GM23338 (cell line): Measurements from ENCODE around the gene PRTFDC1. TPM values are rescaled to one million over a fixed set of nuclear protein-coding genes. Genes with fewer than 3 reads are reported as not detected.
A peak's percentile ranks its signal among the peaks of the same experiment; 100 is the strongest.

Experiments
- ATAC-seq: fragments of 200-7000 bp; cut with Tn5 transposase; 3 replicates; pipeline ENCODE4 v1.9.1; 2020
- DNase-seq: peaks from one replicate; pipeline ENCODE4 v3.0.0-alpha.2; 2015; ENCODE audit warnings: low spot score
- H2AFZ ChIP-seq: fragments of 200-600 bp; sonication (generic); 2 replicates; pipeline ENCODE4 v1.8.0; 2016; ENCODE audit warnings: antibody characterized with exemption, mild to moderate bottlenecking, moderate library complexity
- H3F3A ChIP-seq: fragments of 200-600 bp; sonication (generic); replicated peaks from 2 replicates; pipeline ENCODE4 v1.8.0; 2017; ENCODE audit warnings: antibody characterized with exemption, mixed run types, low read depth
- H3K27ac ChIP-seq: fragments of 200-600 bp; sonication (generic); 2 replicates; pipeline ENCODE4 v1.6.1; 2016; ENCODE audit warnings: low read depth
- H3K27me3 ChIP-seq: fragments of 200-600 bp; sonication (generic); 2 replicates; pipeline ENCODE4 v1.8.0; 2016; ENCODE audit warnings: mild to moderate bottlenecking, mixed run types, moderate library complexity; ENCODE audit not compliant: insufficient read depth
- H3K36me3 ChIP-seq: fragments of 200-600 bp; sonication (generic); 2 replicates; pipeline ENCODE4 v1.8.0; 2016; ENCODE audit warnings: mild to moderate bottlenecking; ENCODE audit not compliant: insufficient read depth
- H3K4me1 ChIP-seq: fragments of 200-600 bp; sonication (generic); 2 replicates; pipeline ENCODE4 v1.8.0; 2016; ENCODE audit warnings: mild to moderate bottlenecking, moderate library complexity; ENCODE audit not compliant: insufficient read depth
- H3K4me2 ChIP-seq: fragments of 200-600 bp; sonication (generic); 2 replicates; pipeline ENCODE4 v1.7.1; 2017; ENCODE audit warnings: mixed run types
- H3K4me3 ChIP-seq: fragments of 200-600 bp; sonication (generic); 2 replicates; pipeline ENCODE4 v1.6.1; 2016; ENCODE audit warnings: mixed run types
- H3K79me2 ChIP-seq: fragments of 200-600 bp; sonication (generic); replicated peaks from 2 replicates; pipeline ENCODE4 v1.8.0; 2017; ENCODE audit warnings: mild to moderate bottlenecking; ENCODE audit not compliant: insufficient read depth
- H3K9me2 ChIP-seq: fragments of 200-600 bp; sonication (generic); 2 replicates; pipeline ENCODE4 v1.8.0; 2017; ENCODE audit not compliant: insufficient read depth
- H4K20me1 ChIP-seq: fragments of 200-600 bp; sonication (generic); replicated peaks from 2 replicates; pipeline ENCODE4 v1.8.0; 2017; ENCODE audit warnings: mild to moderate bottlenecking; ENCODE audit not compliant: insufficient read depth
- H3K27ac Mint-ChIP-seq: 2 replicates; pipeline ENCODE4 v1.8.0; 2020; ENCODE audit warnings: inconsistent platforms, mild to moderate bottlenecking, moderate library complexity, mixed read lengths
- H3K27me3 Mint-ChIP-seq: 3 replicates; pipeline ENCODE4 v1.8.0; 2022; ENCODE audit warnings: low read depth, mild to moderate bottlenecking, moderate library complexity, mixed read lengths, inconsistent platforms; ENCODE audit not compliant: insufficient read depth, poor library complexity
- H3K36me3 Mint-ChIP-seq: 3 replicates; pipeline ENCODE4 v1.8.0; 2021; ENCODE audit warnings: low read depth, mild to moderate bottlenecking, inconsistent platforms, moderate library complexity, mixed read lengths
- H3K4me1 Mint-ChIP-seq: 3 replicates; pipeline ENCODE4 v1.8.0; 2020; ENCODE audit warnings: mild to moderate bottlenecking, inconsistent platforms, mixed read lengths
- H3K4me3 Mint-ChIP-seq: 3 replicates; pipeline ENCODE4 v1.8.0; 2021; ENCODE audit warnings: moderate library complexity, mild to moderate bottlenecking, inconsistent platforms, mixed read lengths
- H3K9me3 Mint-ChIP-seq: 3 replicates; pipeline ENCODE4 v1.8.0; 2020; ENCODE audit warnings: moderate library complexity, mild to moderate bottlenecking, inconsistent platforms, mixed read lengths
- CREB1 ChIP-seq: fragments of 250-450 bp; sonication (Bioruptor Pico); IDR thresholded peaks from 2 replicates; pipeline ENCODE4 v1.5.0; 2020; ENCODE audit warnings: low read depth, mild to moderate bottlenecking, moderate library complexity
- EZH2 ChIP-seq: fragments of 200-600 bp; sonication (generic); IDR thresholded peaks from one replicate; pipeline ENCODE4 v1.8.0; 2017; ENCODE audit warnings: antibody characterized with exemption, mild to moderate bottlenecking, low read depth; ENCODE audit not compliant: unreplicated experiment
- EZH2phosphoT487 ChIP-seq: fragments of 200-600 bp; sonication (generic); IDR thresholded peaks from one replicate; pipeline ENCODE4 v1.8.1; 2018; ENCODE audit warnings: antibody characterized with exemption; ENCODE audit not compliant: unreplicated experiment
- JUNB ChIP-seq: IDR thresholded peaks from one replicate; pipeline ENCODE4 v1.6.1; 2016; ENCODE audit warnings: antibody characterized with exemption; ENCODE audit not compliant: unreplicated experiment
- NANOG ChIP-seq: IDR thresholded peaks from 2 replicates; pipeline ENCODE4 v1.6.1; 2016; ENCODE audit warnings: antibody characterized with exemption, borderline replicate concordance
- POLR2AphosphoS5 ChIP-seq: IDR thresholded peaks from 2 replicates; pipeline ENCODE4 v1.6.1; 2016; ENCODE audit warnings: antibody characterized with exemption, low read depth
- STAT1 ChIP-seq: IDR thresholded peaks from one replicate; pipeline ENCODE4 v1.6.1; 2016; ENCODE audit warnings: antibody characterized with exemption; ENCODE audit not compliant: unreplicated experiment
- ZNF114 ChIP-seq: fragments of 250-450 bp; sonication (Bioruptor Pico); IDR thresholded peaks from 2 replicates; pipeline ENCODE4 v1.5.0; 2020; ENCODE audit warnings: mild to moderate bottlenecking, moderate library complexity
- ZNF331 ChIP-seq: fragments of 250-450 bp; sonication (Bioruptor Pico); IDR thresholded peaks from 2 replicates; pipeline ENCODE4 v1.5.0; 2020; ENCODE audit warnings: low read depth, mild to moderate bottlenecking, moderate library complexity
- polyA plus RNA-seq: library from polyadenylated mRNA; unstranded; fragments of >200 nt; fragmentation: Nextera tagmentation; extraction: Ambion mirVana; gene quantifications from 2 replicates; pipeline ENCODE4 v1.2.1, GENCODE V29; 2016
- total RNA-seq: library from RNA; depleted of rRNA; stranded (reverse); fragments of >200 nt; shearing (Covaris generic); gene quantifications from 2 replicates; pipeline ENCODE4 v1.2.3, GENCODE V29; 2014
- TF ChIP-seq, protein P1 (sequence below): IDR thresholded peaks from 2 replicates; pipeline ENCODE4 v1.6.1; 2016; ENCODE audit warnings: antibody characterized with exemption
- TF ChIP-seq, protein P2 (sequence below), 2 experiments: fragments of 200-600 bp in 1 of 2; sonication (generic) in 1 of 2; conservative IDR thresholded peaks; 2 replicates each; pipeline versions ENCODE4 v1.5.1 to v1.6.1; 2016 to 2017; ENCODE audit warnings: antibody characterized with exemption in 2 of 2, low read depth in 2 of 2, mild to moderate bottlenecking in 2 of 2, moderate library complexity in 1 of 2
- TF ChIP-seq, protein P3 (sequence below): fragments of 250-450 bp; sonication (Bioruptor Pico); IDR thresholded peaks from 2 replicates; pipeline ENCODE4 v1.5.0; 2020; ENCODE audit warnings: mild to moderate bottlenecking, moderate library complexity

Gene PRTFDC1
- total and polyA plus RNA-seq, 2 experiments from 2014 or later: 7.9 to 9.1 TPM

DNA sequence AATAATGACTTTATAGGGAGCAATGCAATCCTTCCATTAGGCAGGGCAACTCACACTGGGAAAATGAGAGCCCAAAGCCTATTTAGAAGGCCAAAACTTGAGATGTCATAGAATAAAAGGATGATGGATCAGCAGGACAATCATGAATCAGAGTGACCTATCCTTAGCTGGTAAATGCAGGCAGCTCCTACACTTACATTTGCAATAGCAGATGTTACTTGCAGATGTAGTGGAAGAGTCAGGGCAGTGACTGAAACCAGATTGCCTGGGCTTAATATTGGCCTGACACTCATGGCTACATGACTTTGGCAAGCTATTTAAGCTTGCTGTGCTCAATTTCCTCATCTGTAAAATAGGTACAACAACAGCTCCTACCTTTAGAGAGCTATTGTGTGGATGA is 98.7 kb downstream of the PRTFDC1 start (continued):
- TF ChIP-seq, protein P1, sequence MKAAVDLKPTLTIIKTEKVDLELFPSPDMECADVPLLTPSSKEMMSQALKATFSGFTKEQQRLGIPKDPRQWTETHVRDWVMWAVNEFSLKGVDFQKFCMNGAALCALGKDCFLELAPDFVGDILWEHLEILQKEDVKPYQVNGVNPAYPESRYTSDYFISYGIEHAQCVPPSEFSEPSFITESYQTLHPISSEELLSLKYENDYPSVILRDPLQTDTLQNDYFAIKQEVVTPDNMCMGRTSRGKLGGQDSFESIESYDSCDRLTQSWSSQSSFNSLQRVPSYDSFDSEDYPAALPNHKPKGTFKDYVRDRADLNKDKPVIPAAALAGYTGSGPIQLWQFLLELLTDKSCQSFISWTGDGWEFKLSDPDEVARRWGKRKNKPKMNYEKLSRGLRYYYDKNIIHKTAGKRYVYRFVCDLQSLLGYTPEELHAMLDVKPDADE: no peak
- TF ChIP-seq NANOG (no peak), POLR2AphosphoS5 (no peak), STAT1 (no peak), CREB1 (no peak), JUNB (no peak)
- TF ChIP-seq, protein P2, sequence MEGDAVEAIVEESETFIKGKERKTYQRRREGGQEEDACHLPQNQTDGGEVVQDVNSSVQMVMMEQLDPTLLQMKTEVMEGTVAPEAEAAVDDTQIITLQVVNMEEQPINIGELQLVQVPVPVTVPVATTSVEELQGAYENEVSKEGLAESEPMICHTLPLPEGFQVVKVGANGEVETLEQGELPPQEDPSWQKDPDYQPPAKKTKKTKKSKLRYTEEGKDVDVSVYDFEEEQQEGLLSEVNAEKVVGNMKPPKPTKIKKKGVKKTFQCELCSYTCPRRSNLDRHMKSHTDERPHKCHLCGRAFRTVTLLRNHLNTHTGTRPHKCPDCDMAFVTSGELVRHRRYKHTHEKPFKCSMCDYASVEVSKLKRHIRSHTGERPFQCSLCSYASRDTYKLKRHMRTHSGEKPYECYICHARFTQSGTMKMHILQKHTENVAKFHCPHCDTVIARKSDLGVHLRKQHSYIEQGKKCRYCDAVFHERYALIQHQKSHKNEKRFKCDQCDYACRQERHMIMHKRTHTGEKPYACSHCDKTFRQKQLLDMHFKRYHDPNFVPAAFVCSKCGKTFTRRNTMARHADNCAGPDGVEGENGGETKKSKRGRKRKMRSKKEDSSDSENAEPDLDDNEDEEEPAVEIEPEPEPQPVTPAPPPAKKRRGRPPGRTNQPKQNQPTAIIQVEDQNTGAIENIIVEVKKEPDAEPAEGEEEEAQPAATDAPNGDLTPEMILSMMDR (conservative IDR thresholded peaks at IDR 0.05; ENCODE audit: low read depth in 2 of 2): no peak

DNA sequence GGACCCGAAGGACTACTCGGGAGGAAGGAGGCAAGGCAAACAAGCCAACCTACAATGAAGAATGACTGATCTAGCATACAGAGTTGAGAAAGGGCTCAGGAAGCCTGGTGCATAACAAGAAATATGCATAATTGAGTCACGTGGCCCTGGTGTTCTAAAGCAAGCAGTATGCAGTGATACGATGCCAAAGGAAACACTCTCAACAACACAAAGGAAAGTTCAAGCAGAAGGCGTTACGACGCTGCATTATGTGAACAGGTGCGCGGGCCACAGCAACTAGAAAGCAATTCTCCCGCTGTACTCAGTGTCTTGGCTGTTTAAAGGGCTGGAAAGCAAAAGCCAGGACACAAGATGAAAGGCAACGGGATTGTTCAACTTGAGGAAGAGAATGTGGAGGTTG is 100.8 kb downstream of the PRTFDC1 start:
- ATAC-seq (no peak; the same call in 2 of the 3 replicates), DNase-seq (peak; percentile 35)
- Histone ChIP-seq H2AFZ (no peak overlapping the region), H3F3A (no peaks in the 10 kb centered on the region), H4K20me1 (no peaks in the 10 kb centered on the region), H3K4me3 (no peak overlapping the region), H3K4me1 (peaks cover 38% of the 10 kb centered on the region), H3K4me2 (no peak overlapping the region), H3K36me3 (no peaks in the 10 kb centered on the region), H3K27ac (no peak overlapping the region), H3K9me2 (no peaks in the 10 kb centered on the region), H3K79me2 (no peaks in the 10 kb centered on the region), H3K27me3 (no peaks in the 10 kb centered on the region)
- H3K9me3 Mint-ChIP-seq: no peaks in the 10 kb centered on the region
- H3K36me3 Mint-ChIP-seq: no peaks in the 10 kb centered on the region
- H3K27me3 Mint-ChIP-seq: peaks cover 6% of the 10 kb centered on the region
- no peak overlapping the region for H3K27ac Mint-ChIP-seq
- H3K4me1 Mint-ChIP-seq: peaks cover 32% of the 10 kb centered on the region
- H3K4me3 Mint-ChIP-seq: no peak overlapping the region
- TF ChIP-seq NANOG: no peak
- TF ChIP-seq POLR2AphosphoS5: no peak
- TF ChIP-seq EZH2: no peak
- TF ChIP-seq ZNF331 (CRISPR knock-in tag): no peak
- TF ChIP-seq, protein P1: no peak
- no peak for TF ChIP-seq CREB1
- TF ChIP-seq EZH2phosphoT487: no peak
- TF ChIP-seq JUNB: no peak
- TF ChIP-seq STAT1: no peak
- TF ChIP-seq ZNF114: no peak
- TF ChIP-seq, protein P2 (conservative IDR thresholded peaks at IDR 0.05; ENCODE audit: low read depth in 2 of 2): no peak
- TF ChIP-seq, protein P3, sequence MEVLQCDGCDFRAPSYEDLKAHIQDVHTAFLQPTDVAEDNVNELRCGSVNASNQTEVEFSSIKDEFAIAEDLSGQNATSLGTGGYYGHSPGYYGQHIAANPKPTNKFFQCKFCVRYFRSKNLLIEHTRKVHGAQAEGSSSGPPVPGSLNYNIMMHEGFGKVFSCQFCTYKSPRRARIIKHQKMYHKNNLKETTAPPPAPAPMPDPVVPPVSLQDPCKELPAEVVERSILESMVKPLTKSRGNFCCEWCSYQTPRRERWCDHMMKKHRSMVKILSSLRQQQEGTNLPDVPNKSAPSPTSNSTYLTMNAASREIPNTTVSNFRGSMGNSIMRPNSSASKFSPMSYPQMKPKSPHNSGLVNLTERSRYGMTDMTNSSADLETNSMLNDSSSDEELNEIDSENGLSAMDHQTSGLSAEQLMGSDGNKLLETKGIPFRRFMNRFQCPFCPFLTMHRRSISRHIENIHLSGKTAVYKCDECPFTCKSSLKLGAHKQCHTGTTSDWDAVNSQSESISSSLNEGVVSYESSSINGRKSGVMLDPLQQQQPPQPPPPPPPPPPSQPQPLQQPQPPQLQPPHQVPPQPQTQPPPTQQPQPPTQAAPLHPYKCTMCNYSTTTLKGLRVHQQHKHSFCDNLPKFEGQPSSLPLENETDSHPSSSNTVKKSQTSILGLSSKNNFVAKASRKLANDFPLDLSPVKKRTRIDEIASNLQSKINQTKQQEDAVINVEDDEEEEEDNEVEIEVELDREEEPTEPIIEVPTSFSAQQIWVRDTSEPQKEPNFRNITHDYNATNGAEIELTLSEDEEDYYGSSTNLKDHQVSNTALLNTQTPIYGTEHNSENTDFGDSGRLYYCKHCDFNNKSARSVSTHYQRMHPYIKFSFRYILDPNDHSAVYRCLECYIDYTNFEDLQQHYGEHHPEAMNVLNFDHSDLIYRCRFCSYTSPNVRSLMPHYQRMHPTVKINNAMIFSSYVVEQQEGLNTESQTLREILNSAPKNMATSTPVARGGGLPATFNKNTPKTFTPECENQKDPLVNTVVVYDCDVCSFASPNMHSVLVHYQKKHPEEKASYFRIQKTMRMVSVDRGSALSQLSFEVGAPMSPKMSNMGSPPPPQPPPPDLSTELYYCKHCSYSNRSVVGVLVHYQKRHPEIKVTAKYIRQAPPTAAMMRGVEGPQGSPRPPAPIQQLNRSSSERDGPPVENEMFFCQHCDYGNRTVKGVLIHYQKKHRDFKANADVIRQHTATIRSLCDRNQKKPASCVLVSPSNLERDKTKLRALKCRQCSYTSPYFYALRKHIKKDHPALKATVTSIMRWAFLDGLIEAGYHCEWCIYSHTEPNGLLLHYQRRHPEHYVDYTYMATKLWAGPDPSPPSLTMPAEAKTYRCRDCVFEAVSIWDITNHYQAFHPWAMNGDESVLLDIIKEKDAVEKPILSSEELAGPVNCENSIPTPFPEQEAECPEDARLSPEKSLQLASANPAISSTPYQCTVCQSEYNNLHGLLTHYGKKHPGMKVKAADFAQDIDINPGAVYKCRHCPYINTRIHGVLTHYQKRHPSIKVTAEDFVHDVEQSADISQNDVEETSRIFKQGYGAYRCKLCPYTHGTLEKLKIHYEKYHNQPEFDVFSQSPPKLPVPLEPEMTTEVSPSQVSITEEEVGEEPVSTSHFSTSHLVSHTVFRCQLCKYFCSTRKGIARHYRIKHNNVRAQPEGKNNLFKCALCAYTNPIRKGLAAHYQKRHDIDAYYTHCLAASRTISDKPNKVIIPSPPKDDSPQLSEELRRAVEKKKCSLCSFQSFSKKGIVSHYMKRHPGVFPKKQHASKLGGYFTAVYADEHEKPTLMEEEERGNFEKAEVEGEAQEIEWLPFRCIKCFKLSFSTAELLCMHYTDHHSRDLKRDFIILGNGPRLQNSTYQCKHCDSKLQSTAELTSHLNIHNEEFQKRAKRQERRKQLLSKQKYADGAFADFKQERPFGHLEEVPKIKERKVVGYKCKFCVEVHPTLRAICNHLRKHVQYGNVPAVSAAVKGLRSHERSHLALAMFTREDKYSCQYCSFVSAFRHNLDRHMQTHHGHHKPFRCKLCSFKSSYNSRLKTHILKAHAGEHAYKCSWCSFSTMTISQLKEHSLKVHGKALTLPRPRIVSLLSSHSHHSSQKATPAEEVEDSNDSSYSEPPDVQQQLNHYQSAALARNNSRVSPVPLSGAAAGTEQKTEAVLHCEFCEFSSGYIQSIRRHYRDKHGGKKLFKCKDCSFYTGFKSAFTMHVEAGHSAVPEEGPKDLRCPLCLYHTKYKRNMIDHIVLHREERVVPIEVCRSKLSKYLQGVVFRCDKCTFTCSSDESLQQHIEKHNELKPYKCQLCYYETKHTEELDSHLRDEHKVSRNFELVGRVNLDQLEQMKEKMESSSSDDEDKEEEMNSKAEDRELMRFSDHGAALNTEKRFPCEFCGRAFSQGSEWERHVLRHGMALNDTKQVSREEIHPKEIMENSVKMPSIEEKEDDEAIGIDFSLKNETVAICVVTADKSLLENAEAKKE (CRISPR knock-in tag): no peak
